Parathyroid adenoma (tissue), 2 donors: ENCODE measurements around the gene KCNJ3.

Experiments
- H2AFZ ChIP-seq: fragments of 300-600 bp; sonication (generic); one replicate; pipeline ENCODE4 v1.7.0; 2017; ENCODE audit warnings: antibody characterized with exemption, mild to moderate bottlenecking
- H3K27ac ChIP-seq: fragments of 300-600 bp; sonication (generic); one replicate; pipeline ENCODE4 v1.7.0; 2017
- H3K27me3 ChIP-seq: fragments of 300-600 bp; sonication (generic); one replicate; pipeline ENCODE4 v1.7.0; 2017; ENCODE audit warnings: low read length; ENCODE audit not compliant: control insufficient read depth, insufficient read depth
- H3K36me3 ChIP-seq: fragments of 300-600 bp; sonication (generic); one replicate; pipeline ENCODE4 v1.7.0; 2017; ENCODE audit warnings: low read length; ENCODE audit not compliant: control insufficient read depth, insufficient read depth
- H3K4me1 ChIP-seq: fragments of 300-600 bp; sonication (generic); one replicate; pipeline ENCODE4 v1.7.0; 2017; ENCODE audit warnings: control low read depth
- H3K4me2 ChIP-seq: fragments of 300-600 bp; sonication (generic); one replicate; pipeline ENCODE4 v1.7.0; 2017; ENCODE audit warnings: low read length
- H3K4me3 ChIP-seq: fragments of 300-600 bp; sonication (generic); one replicate; pipeline ENCODE4 v1.7.0; 2017; ENCODE audit warnings: low read depth, low read length
- H3K79me2 ChIP-seq: fragments of 300-600 bp; sonication (generic); one replicate; pipeline ENCODE4 v1.7.0; 2017; ENCODE audit warnings: control low read depth
- H3K9ac ChIP-seq: fragments of 300-600 bp; sonication (generic); one replicate; pipeline ENCODE4 v1.7.0; 2017; ENCODE audit warnings: mild to moderate bottlenecking
- H3K9me3 ChIP-seq: fragments of 300-600 bp; sonication (generic); one replicate; pipeline ENCODE4 v1.7.0; 2017; ENCODE audit warnings: low read length; ENCODE audit not compliant: control insufficient read depth
- TF ChIP-seq, protein P1 (sequence below): fragments of 300-600 bp; sonication (generic); IDR thresholded peaks from one replicate; pipeline ENCODE4 v1.7.0; 2017; ENCODE audit warnings: antibody characterized with exemption, mild to moderate bottlenecking
- donor health status: primary hyperparathyroidism.

Gene KCNJ3

GRCh38 chr2:154696810-154697417 is 1.6 kb upstream of the KCNJ3 start:
- H3K36me3 ChIP-seq, result no peaks in the 10 kb centered on the region
- peak overlapping the region; percentile 88 for H2AFZ ChIP-seq
- H3K9ac ChIP-seq, result no peak overlapping the region
- H3K4me3 ChIP-seq, result no peak overlapping the region
- H3K27me3 ChIP-seq, result peaks cover 3% of the 10 kb centered on the region
- no peaks in the 10 kb centered on the region for H3K9me3 ChIP-seq
- H3K4me1 ChIP-seq, result no peaks in the 10 kb centered on the region
- H3K27ac ChIP-seq, result no peak overlapping the region
- no peaks in the 10 kb centered on the region for H3K79me2 ChIP-seq
- no peak overlapping the region for H3K4me2 ChIP-seq
- TF ChIP-seq, protein P1, sequence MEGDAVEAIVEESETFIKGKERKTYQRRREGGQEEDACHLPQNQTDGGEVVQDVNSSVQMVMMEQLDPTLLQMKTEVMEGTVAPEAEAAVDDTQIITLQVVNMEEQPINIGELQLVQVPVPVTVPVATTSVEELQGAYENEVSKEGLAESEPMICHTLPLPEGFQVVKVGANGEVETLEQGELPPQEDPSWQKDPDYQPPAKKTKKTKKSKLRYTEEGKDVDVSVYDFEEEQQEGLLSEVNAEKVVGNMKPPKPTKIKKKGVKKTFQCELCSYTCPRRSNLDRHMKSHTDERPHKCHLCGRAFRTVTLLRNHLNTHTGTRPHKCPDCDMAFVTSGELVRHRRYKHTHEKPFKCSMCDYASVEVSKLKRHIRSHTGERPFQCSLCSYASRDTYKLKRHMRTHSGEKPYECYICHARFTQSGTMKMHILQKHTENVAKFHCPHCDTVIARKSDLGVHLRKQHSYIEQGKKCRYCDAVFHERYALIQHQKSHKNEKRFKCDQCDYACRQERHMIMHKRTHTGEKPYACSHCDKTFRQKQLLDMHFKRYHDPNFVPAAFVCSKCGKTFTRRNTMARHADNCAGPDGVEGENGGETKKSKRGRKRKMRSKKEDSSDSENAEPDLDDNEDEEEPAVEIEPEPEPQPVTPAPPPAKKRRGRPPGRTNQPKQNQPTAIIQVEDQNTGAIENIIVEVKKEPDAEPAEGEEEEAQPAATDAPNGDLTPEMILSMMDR, result no peak

- Histone ChIP-seq H3K4me3 (peak overlapping the region; percentile 45), H3K27me3 (peaks cover 3% of the 10 kb centered on the region), H3K36me3 (no peaks in the 10 kb centered on the region), H3K4me2 (peak overlapping the region; percentile 72), H3K9me3 (no peaks in the 10 kb centered on the region), H3K27ac (no peak overlapping the region), H3K9ac (no peak overlapping the region), H2AFZ (peak overlapping the region; percentile 88), H3K4me1 (no peaks in the 10 kb centered on the region), H3K79me2 (no peaks in the 10 kb centered on the region)
- TF ChIP-seq, protein P1, result no peak
Observed at GRCh38 chr2:154697418-154698252, 860 bp upstream of the KCNJ3 start.

- H3K9ac ChIP-seq, result no peak overlapping the region
Observed at GRCh38 chr2:154698721-154699574, 453 bp downstream of the KCNJ3 start.

DNA sequence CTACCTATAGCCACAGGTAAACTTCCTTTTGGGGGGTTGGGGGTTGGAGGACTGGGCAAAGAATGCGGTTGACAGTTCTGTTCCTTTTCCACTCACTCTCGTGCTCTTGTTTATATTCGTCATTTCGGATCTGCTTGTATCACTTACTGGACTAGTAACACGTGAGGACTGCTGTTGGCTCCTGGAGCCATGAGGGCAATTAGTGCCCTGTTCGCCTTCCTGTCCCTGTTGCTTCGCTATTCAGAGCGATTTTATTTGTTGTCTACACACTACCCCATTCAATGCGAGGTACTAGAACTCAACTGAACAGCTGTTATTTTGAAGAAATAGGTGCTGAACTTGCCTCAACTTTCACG is 1.1 kb downstream of the KCNJ3 start:
- Histone ChIP-seq H3K4me1 (no peaks in the 10 kb centered on the region), H3K27ac (no peak overlapping the region), H2AFZ (peak overlapping the region; percentile 88), H3K79me2 (no peaks in the 10 kb centered on the region), H3K4me2 (no peak overlapping the region), H3K36me3 (no peaks in the 10 kb centered on the region), H3K4me3 (no peak overlapping the region), H3K9ac (no peak overlapping the region), H3K9me3 (no peaks in the 10 kb centered on the region), H3K27me3 (peaks cover 3% of the 10 kb centered on the region)
- TF ChIP-seq, protein P1, result no peak

More at GRCh38 chr2:154698721-154699574, 453 bp downstream of the KCNJ3 start:
- peak overlapping the region; percentile 45 for H3K4me3 ChIP-seq
- H3K27ac ChIP-seq, result no peak overlapping the region
- no peaks in the 10 kb centered on the region for H3K9me3 ChIP-seq
- H3K4me1 ChIP-seq, result no peaks in the 10 kb centered on the region
- H3K4me2 ChIP-seq, result peak overlapping the region; percentile 72
- peak overlapping the region; percentile 88 for H2AFZ ChIP-seq
- no peaks in the 10 kb centered on the region for H3K79me2 ChIP-seq
- H3K36me3 ChIP-seq, result no peaks in the 10 kb centered on the region
- TF ChIP-seq, protein P1, result no peak
- peaks cover 3% of the 10 kb centered on the region for H3K27me3 ChIP-seq
